K562 (cell line): Measurements from ENCODE around the gene ADAM8.
"Not testable (repeated sequence)": the region's sequence is repeated elsewhere in the genome, so short reads cannot be mapped to it uniquely, and the experiment has no call there.

ENCODE experiments used
- BRCA1 ChIP-seq, 2 experiments: fragments of 450-650 bp in 1 of 2; sonication (generic) in 1 of 2; formaldehyde crosslinking in 1 of 2; IDR thresholded peaks; 2 replicates each; pipeline versions ENCODE4 v1.5.0 to v1.6.1; 2017 to 2020; ENCODE audit warnings: mild to moderate bottlenecking in 1 of 2, missing genetic modification reagents in 1 of 2
- EP300 ChIP-seq: IDR thresholded peaks from 2 replicates; pipeline ENCODE4 v1.6.1; 2012; ENCODE audit warnings: low read length, improper control_type of control experiment
- EZH2 ChIP-seq: IDR thresholded peaks from 2 replicates; pipeline ENCODE4 v1.6.1; 2012; ENCODE audit warnings: low read depth, mild to moderate bottlenecking, inconsistent platforms, low read length, borderline replicate concordance
- HCFC1 ChIP-seq: IDR thresholded peaks from 2 replicates; pipeline ENCODE4 v1.6.1; 2012; ENCODE audit warnings: low read depth, low read length, improper control_type of control experiment
- POLR2A ChIP-seq: fragments of 450-650 bp; conservative IDR thresholded peaks from 2 replicates; pipeline ENCODE4 v1.6.1; 2016
- TF ChIP-seq, protein P1 (sequence below), 3 experiments: IDR thresholded peaks in 2 of 3; conservative IDR thresholded peaks in 1 of 3; 2 replicates each; pipeline ENCODE4 v1.5.1; 2011 to 2012; ENCODE audit warnings: low read length in 3 of 3, mild to moderate bottlenecking in 3 of 3, control low read depth in 2 of 3, improper control_type of control experiment in 1 of 3, inconsistent platforms in 1 of 3, low read depth in 1 of 3, mixed read lengths in 1 of 3, moderate library complexity in 1 of 3; ENCODE audit not compliant: insufficient read depth in 2 of 3

DNA sequence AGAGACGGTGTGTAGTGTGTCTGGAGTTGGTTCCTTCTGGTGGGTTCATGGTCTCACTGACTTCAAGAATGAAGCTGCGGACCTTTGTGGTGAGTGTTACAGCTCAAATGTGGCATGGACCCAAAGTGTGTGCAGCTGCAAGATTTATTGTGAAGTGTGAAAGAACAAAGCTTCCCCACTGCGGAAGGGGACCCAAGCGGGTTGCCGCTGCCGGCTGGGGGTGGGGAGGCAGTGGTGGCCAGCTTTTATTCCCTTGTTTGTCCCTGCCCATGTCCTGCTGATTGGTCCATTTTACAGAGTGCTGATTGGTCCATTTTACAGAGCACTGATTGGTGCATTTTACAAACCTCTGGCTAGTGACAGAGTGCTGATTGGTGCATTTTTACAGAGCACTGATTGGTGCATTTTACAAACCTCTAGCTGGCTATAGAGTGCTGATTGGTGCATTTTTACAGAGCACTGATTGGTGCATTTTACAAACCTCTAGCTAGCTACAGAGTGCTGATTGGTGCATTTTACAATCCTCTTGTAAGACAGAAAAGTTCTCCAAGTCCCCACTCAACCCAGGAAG is 44.3 kb upstream of the ADAM8 start:
- TF ChIP-seq HCFC1; POLR2A; EP300; EZH2; BRCA1 (IDR thresholded peaks at IDR 0.05); BRCA1 (CRISPR knock-in tag; IDR thresholded peaks at IDR 0.05): not testable (repeated sequence)
- TF ChIP-seq, protein P1, sequence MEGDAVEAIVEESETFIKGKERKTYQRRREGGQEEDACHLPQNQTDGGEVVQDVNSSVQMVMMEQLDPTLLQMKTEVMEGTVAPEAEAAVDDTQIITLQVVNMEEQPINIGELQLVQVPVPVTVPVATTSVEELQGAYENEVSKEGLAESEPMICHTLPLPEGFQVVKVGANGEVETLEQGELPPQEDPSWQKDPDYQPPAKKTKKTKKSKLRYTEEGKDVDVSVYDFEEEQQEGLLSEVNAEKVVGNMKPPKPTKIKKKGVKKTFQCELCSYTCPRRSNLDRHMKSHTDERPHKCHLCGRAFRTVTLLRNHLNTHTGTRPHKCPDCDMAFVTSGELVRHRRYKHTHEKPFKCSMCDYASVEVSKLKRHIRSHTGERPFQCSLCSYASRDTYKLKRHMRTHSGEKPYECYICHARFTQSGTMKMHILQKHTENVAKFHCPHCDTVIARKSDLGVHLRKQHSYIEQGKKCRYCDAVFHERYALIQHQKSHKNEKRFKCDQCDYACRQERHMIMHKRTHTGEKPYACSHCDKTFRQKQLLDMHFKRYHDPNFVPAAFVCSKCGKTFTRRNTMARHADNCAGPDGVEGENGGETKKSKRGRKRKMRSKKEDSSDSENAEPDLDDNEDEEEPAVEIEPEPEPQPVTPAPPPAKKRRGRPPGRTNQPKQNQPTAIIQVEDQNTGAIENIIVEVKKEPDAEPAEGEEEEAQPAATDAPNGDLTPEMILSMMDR (IDR thresholded peaks at IDR 0.05 in 2 of 3, conservative IDR thresholded peaks at IDR 0.05 in 1 of 3; ENCODE audit: insufficient read depth in 2 of 3, low read depth in 1 of 3, low read length in 3 of 3) = not testable (repeated sequence)
